NCI-H2196 (cell line): ENCODE measurements around the gene WTAP.

Experiments used
- DNase-seq: peaks from one replicate; lab custom pipeline; 2025; ENCODE audit not compliant: unreplicated experiment; lab: John Stamatoyannopoulos, UW

WTAP gene

DNA sequence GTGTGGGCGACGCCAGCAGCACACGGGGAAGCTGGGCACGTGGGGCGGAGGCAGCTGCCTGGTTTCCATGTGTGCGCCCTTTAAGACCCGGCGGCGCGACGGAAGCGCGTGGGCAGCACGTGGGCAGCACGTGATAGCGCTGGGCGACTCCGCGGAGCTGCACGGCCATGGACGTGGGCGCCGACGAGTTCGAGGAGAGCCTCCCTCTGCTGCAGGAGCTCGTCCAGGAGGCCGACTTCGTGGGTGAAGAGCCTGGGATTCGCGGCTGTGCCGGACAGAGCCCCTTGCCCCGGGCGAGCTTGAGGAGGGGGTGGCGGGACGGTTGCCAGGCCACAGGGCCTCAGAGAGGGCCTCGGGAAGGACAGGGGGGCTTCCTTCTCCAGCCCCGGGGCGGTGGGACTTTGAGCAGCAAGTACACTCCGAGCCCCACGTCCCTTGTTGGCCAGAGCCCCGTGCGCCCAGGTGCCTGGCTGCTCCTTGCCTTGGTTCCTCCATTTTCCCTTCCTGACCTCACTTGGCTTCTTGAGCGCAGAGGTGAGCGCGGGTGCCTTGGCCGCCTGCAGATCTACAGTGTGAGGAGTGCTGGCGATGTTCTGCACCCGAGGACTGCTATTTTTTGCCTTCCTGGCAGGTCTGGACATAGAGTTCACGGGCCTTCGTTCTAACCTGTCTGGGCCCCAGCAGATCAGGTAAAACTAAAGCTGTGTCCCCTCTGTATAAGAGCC, 73.0 kb downstream of the WTAP start, which contains the start of gene PNLDC1:
Gene PNLDC1, plus strand, starts transcription at position 136 of the 725 bp plus-strand sequence. Its CDS starts 32 bp downstream, at position 168.
- DNase-seq = no peak

DNA sequence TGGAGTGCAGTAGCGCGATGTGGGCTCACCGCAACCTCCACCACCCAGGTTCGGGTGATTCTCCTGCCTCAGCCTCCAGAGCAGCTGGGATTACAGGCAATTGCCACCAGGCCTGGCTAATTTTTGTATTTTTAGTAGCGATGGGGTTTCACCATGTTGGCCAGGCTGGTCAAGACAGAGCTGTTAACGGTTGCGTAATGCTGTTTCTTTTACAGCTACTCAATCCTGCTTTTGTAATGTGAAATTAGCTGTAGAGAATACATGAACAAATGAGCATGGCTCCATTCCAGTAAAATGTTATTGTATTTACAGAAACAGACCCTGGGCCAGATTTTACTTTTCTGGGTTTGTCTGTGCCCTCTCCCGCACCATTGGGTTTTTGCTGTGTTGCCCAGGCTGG, 74.6 kb downstream of the WTAP start:
- DNase-seq = no peak

GRCh38 chr6:159804504-159804903, 77.2 kb downstream of the WTAP start:
- DNase-seq = no peak

GRCh38 chr6:159805440-159806020, 78.2 kb downstream of the WTAP start:
- no peak for DNase-seq
